Bronchial epithelial cell (primary cell): ENCODE data around the gene GLP2R. TPM values are rescaled to one million over a fixed set of nuclear protein-coding genes. Genes with fewer than 3 reads are reported as not detected.

Experiments
- DNase-seq: peaks from one replicate; pipeline ENCODE4 v3.0.0-alpha.2; 2010; ENCODE audit warnings: low read depth
- FAIRE-seq: peaks from 2 replicates; lab custom pipeline; 2011; peaks lifted over from hg19 to GRCh38; lab: Jason Lieb, UNC
- H3K27me3 ChIP-seq: 2 replicates; pipeline ENCODE4 v1.5.1; 2011; ENCODE audit warnings: low read length; ENCODE audit not compliant: control insufficient read depth, insufficient read depth
- H3K36me3 ChIP-seq: 2 replicates; pipeline ENCODE4 v1.5.1; 2011; ENCODE audit warnings: low read length; ENCODE audit not compliant: control insufficient read depth, insufficient read depth
- H3K4me3 ChIP-seq: 2 replicates; pipeline ENCODE4 v1.5.1; 2011; ENCODE audit warnings: mild to moderate bottlenecking, low read depth, low read length, control low read depth
- CTCF ChIP-seq: IDR thresholded peaks from 2 replicates; pipeline ENCODE4 v1.5.1; 2011; ENCODE audit warnings: mild to moderate bottlenecking, moderate library complexity, low read length, control low read depth, inconsistent platforms; ENCODE audit not compliant: insufficient read depth, severe bottlenecking
- total RNA-seq: library from RNA; depleted of rRNA; stranded (reverse); fragments of >200 nt; gene quantifications from 2 replicates; pipeline ENCODE4 v1.2.1, GENCODE V29; 2014

GLP2R gene
- total RNA-seq, 1 donor from 2014 or later = under 0.01 TPM

- DNase-seq (no peak), FAIRE-seq (no peak)
These were observed 1.6 kb upstream of the GLP2R start for GRCh38 chr17:9824094-9824493.

GRCh38 chr17:9824797-9825338 lies 856 bp upstream of the GLP2R start:
- no peak for TF ChIP-seq CTCF
- DNase-seq (no peak), FAIRE-seq (no peak)
- Histone ChIP-seq H3K4me3 (no peak overlapping the region), H3K27me3 (no peaks in the 10 kb centered on the region), H3K36me3 (no peaks in the 10 kb centered on the region)

More at GRCh38 chr17:9824094-9824493, 1.6 kb upstream of the GLP2R start:
- Histone ChIP-seq H3K36me3 (no peaks in the 10 kb centered on the region), H3K27me3 (no peaks in the 10 kb centered on the region), H3K4me3 (no peak overlapping the region)
- no peak for TF ChIP-seq CTCF

- Histone ChIP-seq H3K4me3 (no peak overlapping the region), H3K36me3 (no peaks in the 10 kb centered on the region), H3K27me3 (no peaks in the 10 kb centered on the region)
- no peak for DNase-seq
- FAIRE-seq = no peak
- no peak for TF ChIP-seq CTCF
These were observed 2.9 kb downstream of the GLP2R start for GRCh38 chr17:9828296-9829295.

GRCh38 chr17:9829343-9829742 lies 3.6 kb downstream of the GLP2R start:
- FAIRE-seq (no peak), DNase-seq (no peak)
- Histone ChIP-seq H3K27me3 (no peaks in the 10 kb centered on the region), H3K36me3 (no peaks in the 10 kb centered on the region), H3K4me3 (no peak overlapping the region)
- no peak for TF ChIP-seq CTCF

GRCh38 chr17:9830711-9831110 lies 5.0 kb downstream of the GLP2R start:
- no peaks in the 10 kb centered on the region for H3K36me3 ChIP-seq
- TF ChIP-seq CTCF = no peak
- no peak overlapping the region for H3K4me3 ChIP-seq
- no peak for FAIRE-seq
- no peaks in the 10 kb centered on the region for H3K27me3 ChIP-seq
- DNase-seq = no peak
